Cardiac fibroblast (primary cell): ENCODE measurements around the gene NRXN3.
A peak's percentile ranks its signal among the peaks of the same experiment; 100 is the strongest.

ENCODE experiments used
- DNase-seq, 2 donors: peaks; one replicate each; pipeline versions ENCODE4 v3.0.0 to v3.0.0-alpha.2; 2010; ENCODE audit warnings: low read depth in 2 of 2
- H3K4me3 ChIP-seq, 2 donors: replicated peaks in 1 of 2; 1 replicate in 1 of 2; 2 replicates in 1 of 2; pipeline ENCODE4 v1.5.1; 2011; ENCODE audit warnings: low read depth in 2 of 2, low read length in 2 of 2, mild to moderate bottlenecking in 2 of 2, moderate library complexity in 1 of 2
- CTCF ChIP-seq: IDR thresholded peaks from one replicate; pipeline ENCODE4 v1.5.1; 2011; ENCODE audit warnings: low read depth, mild to moderate bottlenecking, low read length, inconsistent platforms

The NRXN3 gene

GRCh38 chr14:78752518-78753188 lies 582.5 kb downstream of the NRXN3 start:
- no peak overlapping the region for H3K4me3 ChIP-seq
- DNase-seq: no peak
- TF ChIP-seq CTCF: no peak

- TF ChIP-seq CTCF: no peak
- H3K4me3 ChIP-seq: no peak overlapping the region
- no peak for DNase-seq
Observed at GRCh38 chr14:78754059-78754458, 583.9 kb downstream of the NRXN3 start.

- peak; percentile 50 for TF ChIP-seq CTCF
- DNase-seq: peak; percentile 18 to 37
- H3K4me3 ChIP-seq: no peak overlapping the region
Observed at GRCh38 chr14:78758333-78758732, 588.2 kb downstream of the NRXN3 start.

- no peak overlapping the region for H3K4me3 ChIP-seq
- TF ChIP-seq CTCF: no peak
- DNase-seq: no peak
Observed at GRCh38 chr14:78762331-78762730, 592.2 kb downstream of the NRXN3 start.

- TF ChIP-seq CTCF: no peak
- no peak for DNase-seq
- H3K4me3 ChIP-seq: no peak overlapping the region
Observed at GRCh38 chr14:78763746-78764145, 593.6 kb downstream of the NRXN3 start.

GRCh38 chr14:78764240-78764639 lies 594.1 kb downstream of the NRXN3 start:
- peak; percentile 15 to 34 for DNase-seq
- H3K4me3 ChIP-seq: no peak overlapping the region
- TF ChIP-seq CTCF: no peak

- no peak overlapping the region for H3K4me3 ChIP-seq
- no peak for TF ChIP-seq CTCF
Observed at GRCh38 chr14:78764645-78765044, 594.5 kb downstream of the NRXN3 start.

More at GRCh38 chr14:78764645-78765044, 594.5 kb downstream of the NRXN3 start:
- peak in 1 of 2 donors; percentile 1 for DNase-seq
